ENCODE data around the gene APBB2.

The APBB2 gene

DNA sequence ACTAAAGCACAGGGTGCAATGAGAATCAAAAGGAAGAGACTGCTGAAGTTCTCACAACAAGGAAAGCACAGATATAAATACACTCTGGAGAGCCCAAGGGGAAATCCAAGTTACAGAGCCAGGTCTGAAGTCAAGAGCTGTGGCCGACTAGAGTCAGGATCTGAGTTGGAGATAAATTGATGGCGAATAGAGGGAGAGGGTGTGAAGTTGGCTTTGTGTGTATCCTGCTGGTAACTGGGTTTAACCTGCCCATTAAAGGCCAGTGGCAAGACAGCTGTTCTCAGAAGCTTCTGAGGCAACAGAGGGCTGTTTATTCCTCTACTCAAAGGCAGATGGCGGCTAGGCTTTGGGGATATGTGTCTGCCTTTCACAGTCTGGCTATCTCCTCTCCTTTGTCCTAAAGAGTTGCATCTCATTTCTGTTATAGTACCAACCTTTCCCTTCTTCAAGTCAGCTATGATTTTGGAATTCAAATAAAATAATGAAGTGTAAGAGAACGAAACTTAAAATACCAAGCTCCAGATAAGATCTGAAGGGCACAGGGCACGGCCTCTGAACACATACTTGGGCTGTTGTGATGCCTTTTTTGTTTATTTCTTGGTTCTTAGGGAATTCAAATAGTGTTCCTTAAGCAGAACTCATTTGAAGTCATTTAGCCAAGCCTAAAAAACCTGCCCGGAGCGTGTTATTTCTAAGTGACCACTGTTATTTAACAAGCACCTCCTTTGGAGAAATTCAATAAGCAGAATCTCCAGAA, 142.1 kb downstream of the APBB2 start:
- Histone ChIP-seq H3K27ac (no peak overlapping the region), H3K79me2 (ENCODE audit: insufficient read depth, low read depth) (no peaks in the 10 kb centered on the region), H3K9ac (no peak overlapping the region)

DNA sequence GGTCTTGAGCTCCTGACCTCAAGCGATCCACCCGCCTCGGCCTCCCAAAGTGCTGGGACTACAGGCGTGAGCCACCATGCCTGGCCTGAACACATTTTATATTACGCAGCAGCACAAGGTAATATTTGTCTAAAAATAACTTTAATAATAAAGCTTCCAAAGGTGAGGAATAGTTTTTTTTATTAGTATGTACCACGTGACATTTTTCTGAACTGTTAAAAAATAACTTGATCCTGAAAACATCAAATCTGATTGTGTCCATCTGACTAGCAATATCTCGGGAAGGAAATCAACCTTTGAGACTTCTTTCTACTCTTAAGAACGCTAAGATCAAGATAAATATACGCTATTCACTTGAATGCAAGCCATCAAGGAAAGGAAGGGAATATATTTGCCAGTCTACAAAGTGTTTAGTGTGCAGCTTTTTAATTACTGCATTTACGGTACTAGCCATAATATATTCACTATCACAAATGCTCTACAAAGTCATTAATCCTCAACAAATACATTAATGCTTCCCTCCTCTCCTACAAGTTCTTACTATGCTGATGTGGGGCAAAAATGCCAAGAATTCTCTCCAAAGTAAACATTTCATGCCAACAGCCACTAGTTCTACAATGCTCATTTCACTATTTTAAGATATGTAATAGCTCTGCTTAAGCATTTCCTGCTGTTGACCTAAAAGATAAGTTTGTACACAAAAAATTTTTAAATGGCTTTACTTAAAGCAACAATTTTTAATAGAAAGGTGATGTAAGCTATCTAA, 143.6 kb downstream of the APBB2 start:
- H2AFZ ChIP-seq (ENCODE audit: low read depth): no peak overlapping the region
- no peak overlapping the region for H3K4me2 ChIP-seq
- H3K4me1 ChIP-seq (ENCODE audit: low read depth, poor library complexity, severe bottlenecking): no peaks in the 10 kb centered on the region
- no peaks in the 10 kb centered on the region for H4K20me1 ChIP-seq (ENCODE audit: insufficient read depth)
- no peaks in the 10 kb centered on the region for H3K36me3 ChIP-seq (ENCODE audit: insufficient read depth)
- no peak overlapping the region for H3K9ac ChIP-seq
- no peaks in the 10 kb centered on the region for H3K79me2 ChIP-seq (ENCODE audit: insufficient read depth, low read depth)
- H3K4me3 ChIP-seq (IDR thresholded peaks at IDR 0.05; ENCODE audit: insufficient read depth, low read depth, low read length): no peak overlapping the region
- TF ChIP-seq, protein P1, sequence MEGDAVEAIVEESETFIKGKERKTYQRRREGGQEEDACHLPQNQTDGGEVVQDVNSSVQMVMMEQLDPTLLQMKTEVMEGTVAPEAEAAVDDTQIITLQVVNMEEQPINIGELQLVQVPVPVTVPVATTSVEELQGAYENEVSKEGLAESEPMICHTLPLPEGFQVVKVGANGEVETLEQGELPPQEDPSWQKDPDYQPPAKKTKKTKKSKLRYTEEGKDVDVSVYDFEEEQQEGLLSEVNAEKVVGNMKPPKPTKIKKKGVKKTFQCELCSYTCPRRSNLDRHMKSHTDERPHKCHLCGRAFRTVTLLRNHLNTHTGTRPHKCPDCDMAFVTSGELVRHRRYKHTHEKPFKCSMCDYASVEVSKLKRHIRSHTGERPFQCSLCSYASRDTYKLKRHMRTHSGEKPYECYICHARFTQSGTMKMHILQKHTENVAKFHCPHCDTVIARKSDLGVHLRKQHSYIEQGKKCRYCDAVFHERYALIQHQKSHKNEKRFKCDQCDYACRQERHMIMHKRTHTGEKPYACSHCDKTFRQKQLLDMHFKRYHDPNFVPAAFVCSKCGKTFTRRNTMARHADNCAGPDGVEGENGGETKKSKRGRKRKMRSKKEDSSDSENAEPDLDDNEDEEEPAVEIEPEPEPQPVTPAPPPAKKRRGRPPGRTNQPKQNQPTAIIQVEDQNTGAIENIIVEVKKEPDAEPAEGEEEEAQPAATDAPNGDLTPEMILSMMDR (conservative IDR thresholded peaks at IDR 0.05; ENCODE audit: low read depth, low read length): no peak
- H3K27ac ChIP-seq: no peak overlapping the region
- no peaks in the 10 kb centered on the region for H3K27me3 ChIP-seq (ENCODE audit: insufficient read depth, low read depth)

More for the DNA sequence above, 142.1 kb downstream of the APBB2 start:
- H3K4me1 ChIP-seq (ENCODE audit: low read depth, poor library complexity, severe bottlenecking): no peaks in the 10 kb centered on the region
- no peak overlapping the region for H3K4me3 ChIP-seq (IDR thresholded peaks at IDR 0.05; ENCODE audit: insufficient read depth, low read depth, low read length)
- H3K27me3 ChIP-seq (ENCODE audit: insufficient read depth, low read depth): no peaks in the 10 kb centered on the region
- no peak overlapping the region for H3K4me2 ChIP-seq
- H4K20me1 ChIP-seq (ENCODE audit: insufficient read depth): no peaks in the 10 kb centered on the region
- no peaks in the 10 kb centered on the region for H3K36me3 ChIP-seq (ENCODE audit: insufficient read depth)
- TF ChIP-seq, protein P1 (conservative IDR thresholded peaks at IDR 0.05; ENCODE audit: low read depth, low read length): no peak
- H2AFZ ChIP-seq (ENCODE audit: low read depth): no peak overlapping the region

DNA sequence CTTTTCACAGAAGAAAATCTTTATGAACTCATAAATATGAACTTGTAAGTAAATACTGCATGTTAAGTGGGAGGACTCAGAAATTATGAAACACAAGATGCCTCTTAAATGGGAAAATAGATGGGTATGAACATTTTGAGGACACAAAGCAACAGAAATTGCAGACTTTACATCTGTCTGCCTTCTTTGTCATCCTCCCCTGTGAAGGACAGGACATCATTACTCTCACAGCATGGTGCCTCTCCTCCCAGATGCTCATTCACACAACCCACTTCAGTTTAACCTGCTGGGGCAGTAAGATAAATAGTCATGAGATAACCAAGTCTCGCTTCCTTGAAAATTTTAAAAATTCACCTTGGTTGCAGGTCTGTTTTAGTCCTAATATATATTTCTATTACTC, 144.5 kb downstream of the APBB2 start:
- H3K79me2 ChIP-seq (ENCODE audit: insufficient read depth, low read depth): no peaks in the 10 kb centered on the region
- H3K27me3 ChIP-seq (ENCODE audit: insufficient read depth, low read depth): no peaks in the 10 kb centered on the region
- TF ChIP-seq, protein P1 (conservative IDR thresholded peaks at IDR 0.05; ENCODE audit: low read depth, low read length): no peak
- no peak overlapping the region for H2AFZ ChIP-seq (ENCODE audit: low read depth)
- H3K9ac ChIP-seq: no peak overlapping the region
- H3K4me1 ChIP-seq (ENCODE audit: low read depth, poor library complexity, severe bottlenecking): no peaks in the 10 kb centered on the region
- no peaks in the 10 kb centered on the region for H3K36me3 ChIP-seq (ENCODE audit: insufficient read depth)
- H4K20me1 ChIP-seq (ENCODE audit: insufficient read depth): no peaks in the 10 kb centered on the region
- no peak overlapping the region for H3K4me2 ChIP-seq
- H3K27ac ChIP-seq: no peak overlapping the region
- no peak overlapping the region for H3K4me3 ChIP-seq (IDR thresholded peaks at IDR 0.05; ENCODE audit: insufficient read depth, low read depth, low read length)

DNA sequence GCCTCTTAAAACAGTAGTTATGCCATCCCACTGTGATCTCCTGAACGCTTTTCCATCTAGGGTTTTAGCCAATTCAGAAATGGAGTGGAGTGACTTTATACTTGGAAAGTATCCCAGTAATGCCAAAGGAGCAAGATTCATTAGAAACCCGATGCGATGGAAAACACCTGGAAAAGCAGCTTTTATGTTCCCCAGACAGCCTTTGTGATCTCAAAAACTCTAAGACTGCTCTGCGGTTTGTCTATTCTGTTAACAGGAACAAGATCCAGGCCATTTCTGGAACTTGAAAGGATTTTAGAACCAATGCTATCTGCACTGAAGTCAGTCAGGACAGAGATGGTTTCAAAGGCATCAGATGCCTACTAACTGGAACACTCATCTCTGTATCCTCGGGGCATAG, 145.1 kb downstream of the APBB2 start:
- Histone ChIP-seq H3K4me1 (ENCODE audit: low read depth, poor library complexity, severe bottlenecking) (no peaks in the 10 kb centered on the region), H3K79me2 (ENCODE audit: insufficient read depth, low read depth) (no peaks in the 10 kb centered on the region), H2AFZ (ENCODE audit: low read depth) (no peak overlapping the region), H3K36me3 (ENCODE audit: insufficient read depth) (no peaks in the 10 kb centered on the region), H3K4me2 (no peak overlapping the region), H4K20me1 (ENCODE audit: insufficient read depth) (no peaks in the 10 kb centered on the region), H3K27ac (no peak overlapping the region), H3K27me3 (ENCODE audit: insufficient read depth, low read depth) (no peaks in the 10 kb centered on the region), H3K9ac (no peak overlapping the region), H3K4me3 (IDR thresholded peaks at IDR 0.05; ENCODE audit: insufficient read depth, low read depth, low read length) (no peak overlapping the region)
- TF ChIP-seq, protein P1 (conservative IDR thresholded peaks at IDR 0.05; ENCODE audit: low read depth, low read length): no peak

Data from KMS-11 (cell line).